Measurements from ENCODE around the gene WNT9B.

WNT9B gene

DNA sequence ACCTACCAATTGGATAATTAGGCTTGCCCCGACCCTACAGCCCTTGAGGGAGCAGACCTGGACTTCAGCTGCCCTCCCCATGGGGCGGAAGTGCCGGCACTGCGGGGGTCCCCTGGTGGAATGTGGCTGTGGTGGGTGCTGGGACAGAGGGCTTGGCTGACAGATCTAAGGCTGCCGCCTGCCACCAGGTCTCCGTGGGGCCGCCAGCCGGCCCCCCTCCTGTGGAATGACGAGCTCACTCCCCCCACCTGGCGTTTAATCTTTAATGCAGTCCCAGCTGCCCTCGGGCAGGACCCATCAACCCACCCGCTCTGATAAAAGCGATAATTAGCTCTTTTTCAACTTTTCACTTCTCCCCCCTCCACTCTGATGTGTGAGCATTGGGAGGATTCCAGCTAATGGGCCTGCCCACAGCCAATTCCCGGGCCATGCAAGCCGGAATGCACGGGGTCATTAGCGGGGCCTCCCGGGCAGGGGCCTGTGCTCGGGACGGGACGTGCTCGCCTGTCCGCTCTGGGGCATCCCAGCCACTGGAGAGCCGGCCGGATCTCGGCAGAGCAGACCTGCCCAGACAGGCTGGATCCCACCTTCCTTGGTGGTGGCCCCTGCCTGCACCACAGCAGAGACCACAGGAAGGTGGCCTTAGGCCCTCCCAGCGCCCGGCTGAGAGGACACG lies 43.2 kb downstream of the WNT9B start:
- Mint-ChIP-seq H3K27me3 (peaks cover 77% of the 10 kb centered on the region), H3K4me1 (no peaks in the 10 kb centered on the region), H3K4me3 (no peak overlapping the region), H3K36me3 (no peaks in the 10 kb centered on the region), H3K27ac (no peak overlapping the region), H3K9me3 (peaks cover 3% of the 10 kb centered on the region)
- ATAC-seq = no peak

DNA sequence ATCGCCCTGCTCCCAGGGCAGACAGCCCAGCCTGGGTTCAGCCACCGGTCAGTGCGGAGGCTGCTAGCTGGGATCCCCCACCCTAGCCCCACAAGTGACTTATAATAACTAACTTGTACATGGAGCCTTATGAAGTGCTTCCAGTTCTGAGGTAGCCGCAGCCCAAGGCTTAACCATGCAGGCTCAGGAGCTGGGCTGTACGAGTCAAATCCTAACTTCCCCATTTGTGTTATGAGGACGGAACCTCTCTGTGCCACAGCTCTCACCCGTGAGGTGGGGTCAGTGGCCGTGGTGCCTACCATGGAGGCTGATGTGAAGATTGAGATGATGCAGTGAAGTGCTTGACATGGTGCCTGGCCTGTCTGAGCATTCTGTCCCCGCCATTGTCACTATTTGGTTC lies 43.8 kb downstream of the WNT9B start:
- H3K4me1 Mint-ChIP-seq = no peaks in the 10 kb centered on the region
- peaks cover 3% of the 10 kb centered on the region for H3K9me3 Mint-ChIP-seq
- no peak for ATAC-seq
- peaks cover 71% of the 10 kb centered on the region for H3K27me3 Mint-ChIP-seq
- no peaks in the 10 kb centered on the region for H3K36me3 Mint-ChIP-seq
- no peak overlapping the region for H3K27ac Mint-ChIP-seq
- H3K4me3 Mint-ChIP-seq = no peak overlapping the region

DNA sequence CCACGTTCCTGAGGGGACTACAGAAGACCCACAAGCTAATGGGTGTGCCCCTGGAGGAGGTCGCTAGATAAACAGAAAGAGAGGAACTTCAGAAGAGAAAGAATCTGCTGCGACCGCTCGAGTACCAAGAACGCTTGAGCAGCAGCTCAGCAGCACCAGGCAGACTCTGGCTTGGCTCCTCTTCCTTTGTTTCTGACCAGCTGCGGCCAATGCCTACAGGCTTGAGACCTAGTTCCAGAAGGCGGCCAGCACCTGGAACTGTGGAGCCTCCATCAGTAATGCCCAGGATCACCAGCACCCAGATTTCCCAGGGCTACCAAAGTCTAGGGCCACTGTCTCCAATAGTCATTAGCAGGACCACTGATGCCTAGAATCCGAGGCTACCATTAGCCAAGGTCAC lies 45.6 kb downstream of the WNT9B start:
- Mint-ChIP-seq H3K4me1 (no peaks in the 10 kb centered on the region), H3K4me3 (no peak overlapping the region), H3K27ac (no peak overlapping the region), H3K36me3 (no peaks in the 10 kb centered on the region), H3K9me3 (peaks cover 3% of the 10 kb centered on the region), H3K27me3 (peaks cover 53% of the 10 kb centered on the region)
- ATAC-seq = no peak

DNA sequence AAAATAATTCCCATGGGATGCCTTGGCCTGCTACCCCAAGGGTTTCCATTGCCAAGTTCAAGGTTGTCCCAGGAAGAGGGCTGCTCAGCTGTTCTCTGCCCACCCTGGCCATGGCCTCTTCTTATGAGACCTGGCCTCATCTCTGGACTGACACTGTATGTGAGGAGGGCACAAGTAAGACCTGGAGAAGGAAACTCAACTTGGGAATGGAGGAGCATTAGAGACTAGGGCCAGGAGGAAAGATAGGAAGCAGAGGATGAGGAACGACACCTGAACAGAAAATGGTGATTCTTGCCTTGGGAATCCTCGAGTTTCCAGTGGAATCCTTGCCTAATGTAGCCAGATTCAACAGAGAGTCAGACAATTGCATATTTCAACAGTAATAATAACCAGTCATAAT lies 47.0 kb downstream of the WNT9B start:
- Mint-ChIP-seq H3K36me3 (no peaks in the 10 kb centered on the region), H3K9me3 (peaks cover 3% of the 10 kb centered on the region), H3K27me3 (peaks cover 39% of the 10 kb centered on the region), H3K4me3 (no peak overlapping the region), H3K4me1 (no peaks in the 10 kb centered on the region), H3K27ac (no peak overlapping the region)
- ATAC-seq = no peak

DNA sequence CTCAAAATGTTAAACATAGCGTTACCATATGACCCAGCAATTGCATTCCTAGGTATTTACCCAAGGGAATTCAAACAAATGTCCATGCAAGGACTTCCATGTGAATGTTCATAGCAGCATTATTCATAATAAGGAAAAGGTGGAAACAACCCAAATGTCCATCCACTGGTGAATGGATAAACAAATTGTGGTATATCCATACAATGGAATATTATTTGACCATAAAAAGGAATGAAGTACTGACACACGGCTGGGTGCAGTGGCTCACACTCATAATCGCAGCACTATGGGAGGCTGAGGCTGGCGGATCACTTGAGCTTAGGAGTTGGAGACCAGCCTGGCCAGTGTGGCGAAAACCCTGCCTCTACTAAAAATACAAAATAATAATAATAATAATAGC lies 47.5 kb downstream of the WNT9B start:
- Mint-ChIP-seq H3K4me1 (no peaks in the 10 kb centered on the region), H3K4me3 (no peak overlapping the region), H3K9me3 (peaks cover 3% of the 10 kb centered on the region), H3K36me3 (no peaks in the 10 kb centered on the region), H3K27me3 (peaks cover 39% of the 10 kb centered on the region), H3K27ac (no peak overlapping the region)
- ATAC-seq = no peak

DNA sequence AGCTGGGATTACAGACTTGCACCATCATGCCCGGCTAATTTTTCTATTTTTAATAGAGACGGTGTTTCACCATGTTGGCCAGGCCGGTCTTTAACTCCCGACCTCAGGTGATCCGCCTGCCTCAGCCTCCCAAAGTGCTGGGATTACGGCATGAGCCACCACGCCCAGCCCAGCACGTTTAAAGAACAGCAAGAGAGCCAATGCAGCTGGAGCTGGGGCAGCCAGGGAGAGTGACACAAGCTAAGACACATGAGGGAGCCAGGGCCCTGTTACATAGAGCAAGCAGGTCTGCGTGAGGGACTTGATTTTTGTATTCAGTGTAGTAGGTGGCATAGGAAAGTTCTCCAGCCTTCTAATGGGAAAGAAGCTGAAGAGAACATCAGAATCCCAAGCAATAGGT lies 49.9 kb downstream of the WNT9B start:
- H3K4me3 Mint-ChIP-seq = no peak overlapping the region
- H3K4me1 Mint-ChIP-seq = no peaks in the 10 kb centered on the region
- ATAC-seq = no peak
- H3K9me3 Mint-ChIP-seq = peaks cover 3% of the 10 kb centered on the region
- peaks cover 48% of the 10 kb centered on the region for H3K27me3 Mint-ChIP-seq
- H3K36me3 Mint-ChIP-seq = no peaks in the 10 kb centered on the region
- no peak overlapping the region for H3K27ac Mint-ChIP-seq

DNA sequence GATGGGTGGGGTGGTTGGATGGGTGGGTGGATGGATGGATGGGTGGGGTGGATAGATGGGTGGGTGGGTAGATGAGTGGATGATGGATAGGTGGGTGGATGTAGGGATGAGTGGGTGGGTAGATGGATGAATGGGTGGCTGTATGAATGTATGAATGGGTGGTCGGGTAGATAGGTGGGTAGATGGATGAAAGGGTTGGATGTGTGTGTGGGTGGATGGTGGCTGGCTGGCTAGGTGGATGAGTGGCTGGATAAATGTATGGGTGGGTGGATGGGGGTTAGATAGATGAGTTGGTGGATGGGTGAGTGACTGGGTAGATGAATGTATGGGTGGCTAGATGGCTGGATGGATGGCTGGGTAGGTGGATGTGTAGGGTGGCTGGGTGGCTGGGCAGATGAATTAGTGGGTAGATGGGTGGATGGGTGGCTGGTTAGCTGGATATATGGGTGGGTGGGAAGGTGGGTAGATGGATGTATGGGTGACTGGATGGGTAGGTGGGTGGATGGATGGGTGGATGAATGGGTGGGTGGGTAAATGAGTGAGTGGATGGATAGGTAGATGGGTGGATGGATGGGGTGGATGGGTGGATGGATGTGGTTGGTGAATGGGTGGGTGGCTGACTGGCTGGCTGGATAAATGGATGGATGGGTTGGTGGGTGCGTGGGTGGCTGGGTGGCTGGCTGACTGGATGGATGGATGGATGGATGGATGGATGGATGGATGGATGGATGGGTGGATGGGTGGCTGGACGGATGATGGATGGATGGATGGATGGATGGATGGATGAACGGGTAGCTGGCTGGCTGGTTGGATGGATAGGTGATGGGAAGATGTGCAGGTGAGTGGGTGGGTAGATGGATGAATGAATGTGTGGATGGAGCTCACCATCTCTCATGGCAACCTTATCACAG lies 52.6 kb downstream of the WNT9B start:
- ATAC-seq = no peak
- no peaks in the 10 kb centered on the region for H3K9me3 Mint-ChIP-seq
- no peak overlapping the region for H3K4me3 Mint-ChIP-seq
- no peaks in the 10 kb centered on the region for H3K36me3 Mint-ChIP-seq
- H3K27me3 Mint-ChIP-seq = peaks cover 36% of the 10 kb centered on the region
- H3K27ac Mint-ChIP-seq = no peak overlapping the region
- H3K4me1 Mint-ChIP-seq = no peaks in the 10 kb centered on the region

DNA sequence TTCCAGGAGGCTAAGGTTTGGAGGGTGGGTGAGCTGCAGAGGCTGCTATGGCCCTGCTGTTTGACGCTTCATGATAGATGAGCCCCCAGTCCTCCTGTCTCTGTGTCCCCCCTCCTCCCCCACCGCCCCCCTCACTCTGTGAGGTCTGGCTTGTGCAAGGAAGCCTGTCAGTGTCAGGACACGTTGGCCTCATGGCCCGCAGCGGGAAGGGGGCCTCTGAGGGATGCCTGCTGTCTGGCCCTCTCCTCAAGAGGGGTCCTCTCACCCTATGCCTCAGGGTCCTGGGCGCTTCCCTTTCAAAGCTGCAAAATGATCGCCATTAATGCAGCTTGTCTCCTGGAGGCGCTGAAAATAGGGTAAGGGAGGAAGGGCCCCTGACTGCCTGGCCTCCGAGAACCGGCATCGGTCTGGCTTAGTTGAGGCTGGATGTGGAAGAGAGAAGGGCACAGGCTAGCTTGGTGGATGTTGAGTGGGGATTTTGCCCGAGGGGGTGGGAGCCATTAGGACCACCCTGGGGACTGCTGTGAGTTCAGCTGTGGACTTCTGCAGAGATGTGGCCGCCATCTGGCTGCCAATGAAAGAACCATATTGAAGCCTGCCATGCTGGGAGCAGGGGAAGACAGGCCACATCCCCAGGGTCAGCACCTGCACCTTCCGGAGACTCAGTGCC lies 56.8 kb downstream of the WNT9B start:
- H3K4me3 Mint-ChIP-seq = no peak overlapping the region
- no peaks in the 10 kb centered on the region for H3K36me3 Mint-ChIP-seq
- no peak overlapping the region for H3K27ac Mint-ChIP-seq
- ATAC-seq = no peak
- H3K9me3 Mint-ChIP-seq = no peaks in the 10 kb centered on the region
- peaks cover 51% of the 10 kb centered on the region for H3K27me3 Mint-ChIP-seq
- no peaks in the 10 kb centered on the region for H3K4me1 Mint-ChIP-seq

DNA sequence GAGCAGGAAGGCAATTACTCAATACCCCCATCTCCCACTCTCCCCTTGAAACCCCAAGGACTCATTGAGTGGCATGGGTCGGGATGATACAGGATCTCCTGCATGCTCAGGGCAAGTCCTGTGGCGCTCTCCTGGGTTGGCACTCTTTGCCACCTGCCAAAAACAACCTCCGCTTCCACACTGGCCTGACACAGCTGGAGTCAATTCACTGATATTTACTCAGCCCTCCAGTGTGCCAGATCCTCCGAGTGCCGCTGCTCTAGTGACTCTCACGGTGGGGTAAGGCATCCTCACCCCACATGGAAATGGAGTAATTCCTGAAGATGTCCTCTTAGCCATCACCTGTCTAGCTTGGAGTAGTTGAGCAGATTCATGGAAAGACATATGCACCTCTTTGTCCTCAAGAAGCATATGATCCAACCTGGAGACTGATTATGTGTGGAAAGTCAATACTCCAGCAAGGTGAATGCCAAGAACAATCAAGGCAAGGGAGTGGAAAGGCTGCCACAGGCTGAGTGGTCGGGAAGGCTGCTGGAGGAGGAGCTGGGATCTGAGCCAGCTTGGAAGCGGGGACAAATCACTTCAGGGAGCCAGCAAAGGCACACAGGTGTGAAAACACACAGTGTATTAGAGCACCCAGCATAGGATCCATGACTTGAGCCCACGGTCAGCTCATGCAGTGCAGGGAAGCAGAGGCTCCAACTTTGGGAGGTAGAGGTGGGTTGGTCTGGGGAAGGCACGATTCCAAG lies 59.0 kb downstream of the WNT9B start:
- H3K27ac Mint-ChIP-seq = no peak overlapping the region
- H3K9me3 Mint-ChIP-seq = no peaks in the 10 kb centered on the region
- H3K27me3 Mint-ChIP-seq = peaks cover 33% of the 10 kb centered on the region
- no peaks in the 10 kb centered on the region for H3K4me1 Mint-ChIP-seq
- ATAC-seq = no peak
- H3K4me3 Mint-ChIP-seq = no peak overlapping the region
- H3K36me3 Mint-ChIP-seq = no peaks in the 10 kb centered on the region

DNA sequence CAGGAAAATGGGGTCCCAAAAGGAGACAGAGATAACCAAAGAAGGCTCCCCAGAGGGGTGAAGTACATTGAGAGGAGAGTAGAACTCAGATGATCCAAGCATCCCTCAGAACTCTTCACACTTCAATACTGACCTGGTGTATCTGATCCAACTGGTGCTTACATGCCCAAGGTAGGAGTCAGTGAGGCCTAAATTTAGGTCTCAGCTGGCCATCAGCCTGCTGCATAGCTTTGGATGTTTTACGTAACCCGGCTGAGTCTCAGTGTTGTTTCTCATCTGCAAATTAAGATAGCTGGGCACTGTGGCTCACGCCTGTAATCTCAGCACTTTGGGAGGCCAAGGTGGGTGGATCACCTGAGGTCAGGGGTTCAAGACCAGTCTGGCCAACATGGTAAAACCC lies 59.9 kb downstream of the WNT9B start:
- H3K4me3 Mint-ChIP-seq = no peak overlapping the region
- no peak overlapping the region for H3K27ac Mint-ChIP-seq
- ATAC-seq = no peak
- no peaks in the 10 kb centered on the region for H3K9me3 Mint-ChIP-seq
- H3K4me1 Mint-ChIP-seq = no peaks in the 10 kb centered on the region
- H3K36me3 Mint-ChIP-seq = peaks cover 4% of the 10 kb centered on the region
- peaks cover 26% of the 10 kb centered on the region for H3K27me3 Mint-ChIP-seq

DNA sequence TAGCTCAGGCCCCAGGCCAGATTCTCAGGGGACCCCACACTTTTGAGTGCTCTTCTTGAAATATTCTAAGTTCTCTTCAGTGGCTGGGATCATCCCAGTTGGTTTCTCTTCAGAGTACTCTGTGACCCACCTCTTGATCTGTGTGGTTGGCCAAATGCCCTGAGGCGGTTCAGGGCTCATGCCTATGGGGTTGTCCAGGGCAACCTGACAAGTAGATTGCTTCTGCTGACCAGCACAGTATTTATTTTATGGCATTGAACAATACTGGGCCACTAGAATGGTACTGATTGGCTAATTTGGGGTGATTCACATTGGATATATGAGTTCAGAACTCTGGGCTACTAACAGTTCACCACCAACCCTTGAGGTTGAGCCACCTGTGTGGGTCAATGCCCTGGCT lies 64.2 kb downstream of the WNT9B start:
- ATAC-seq = no peak
- no peaks in the 10 kb centered on the region for H3K4me1 Mint-ChIP-seq
- H3K27ac Mint-ChIP-seq = no peak overlapping the region
- peaks cover 5% of the 10 kb centered on the region for H3K27me3 Mint-ChIP-seq
- peaks cover 5% of the 10 kb centered on the region for H3K36me3 Mint-ChIP-seq
- H3K4me3 Mint-ChIP-seq = no peak overlapping the region
- H3K9me3 Mint-ChIP-seq = no peaks in the 10 kb centered on the region

DNA sequence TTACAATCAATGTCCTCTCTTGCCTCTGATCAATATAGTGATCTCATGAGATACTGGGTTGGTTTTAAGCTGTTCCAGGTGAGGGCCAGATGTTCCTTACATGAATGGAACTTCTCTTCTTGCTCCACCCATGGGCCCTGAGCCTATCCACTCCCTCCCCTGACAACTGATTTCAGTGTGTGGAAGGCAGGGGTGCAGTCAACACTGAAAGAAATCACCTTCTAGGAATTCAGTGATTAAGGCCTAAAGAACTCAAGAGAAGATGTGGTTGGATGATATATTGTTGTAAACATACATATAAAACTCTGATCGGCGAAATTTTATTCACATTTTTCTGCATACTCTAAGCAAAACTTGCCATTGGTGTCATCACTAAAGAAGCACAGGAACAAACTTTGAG lies 64.8 kb downstream of the WNT9B start:
- Mint-ChIP-seq H3K27me3 (no peaks in the 10 kb centered on the region), H3K36me3 (peaks cover 5% of the 10 kb centered on the region), H3K27ac (no peak overlapping the region), H3K4me1 (no peaks in the 10 kb centered on the region), H3K9me3 (no peaks in the 10 kb centered on the region), H3K4me3 (no peak overlapping the region)
- ATAC-seq = no peak

DNA sequence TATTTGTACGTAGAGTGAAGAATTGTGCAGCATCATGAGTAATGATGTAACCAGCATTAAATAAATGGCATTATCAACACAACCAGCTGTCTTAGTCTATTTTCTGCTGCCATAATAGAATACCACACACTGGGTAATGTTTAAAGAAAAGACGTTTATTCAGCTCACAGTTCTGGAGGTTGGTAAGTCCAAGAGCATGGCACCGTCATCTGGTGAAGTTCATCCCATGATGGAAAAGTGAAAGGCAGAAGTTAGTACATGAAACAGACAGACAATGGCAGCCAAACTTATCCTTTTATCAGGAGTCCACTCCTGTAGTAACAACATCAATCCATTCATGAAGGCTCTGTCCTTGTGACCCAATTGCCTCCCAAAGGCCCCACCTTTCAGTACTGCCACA lies 65.2 kb downstream of the WNT9B start:
- no peak for ATAC-seq
- Mint-ChIP-seq H3K36me3 (peaks cover 5% of the 10 kb centered on the region), H3K27ac (no peak overlapping the region), H3K4me1 (no peaks in the 10 kb centered on the region), H3K4me3 (no peak overlapping the region), H3K27me3 (no peaks in the 10 kb centered on the region), H3K9me3 (no peaks in the 10 kb centered on the region)

DNA sequence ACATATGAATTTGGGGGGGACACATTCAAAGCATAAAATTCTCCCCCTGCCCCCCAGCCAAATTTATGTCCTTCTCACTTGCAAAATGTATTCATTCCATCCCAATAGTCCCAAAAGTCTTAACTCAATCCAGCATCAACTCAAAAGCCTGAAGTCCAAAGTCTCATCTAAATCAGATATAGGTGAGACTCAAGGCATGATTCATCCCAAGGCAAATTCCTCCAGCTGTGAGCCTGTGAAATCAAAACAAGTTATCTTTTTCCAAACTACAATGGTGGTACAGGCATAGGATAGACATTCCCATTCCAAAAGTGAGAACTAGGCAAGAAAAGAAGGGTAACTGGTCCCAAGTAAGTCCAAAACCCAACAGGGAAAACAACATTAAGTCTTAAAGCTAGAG lies 65.7 kb downstream of the WNT9B start:
- no peak overlapping the region for H3K27ac Mint-ChIP-seq
- ATAC-seq = no peak
- peaks cover 5% of the 10 kb centered on the region for H3K36me3 Mint-ChIP-seq
- H3K4me1 Mint-ChIP-seq = no peaks in the 10 kb centered on the region
- no peak overlapping the region for H3K4me3 Mint-ChIP-seq
- no peaks in the 10 kb centered on the region for H3K27me3 Mint-ChIP-seq
- no peaks in the 10 kb centered on the region for H3K9me3 Mint-ChIP-seq

DNA sequence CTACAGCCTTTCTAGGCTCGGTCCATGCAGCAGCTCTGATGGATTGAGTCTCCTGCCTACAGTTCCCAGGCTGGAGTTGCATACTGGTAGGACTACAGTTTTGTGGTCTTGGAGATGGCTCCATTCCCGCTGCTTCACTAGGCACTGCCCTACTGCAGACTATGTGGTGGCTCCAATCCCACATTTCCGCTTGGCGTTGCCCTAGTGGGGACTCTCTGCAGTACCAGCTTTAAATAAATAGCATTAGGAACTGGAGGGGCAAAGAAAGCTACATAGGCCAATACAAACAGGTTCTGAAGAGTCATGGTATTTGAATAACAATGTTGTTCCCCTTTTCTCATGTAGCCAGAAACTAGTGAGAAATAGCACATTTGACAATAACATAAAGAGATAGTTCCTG lies 66.1 kb downstream of the WNT9B start:
- H3K4me1 Mint-ChIP-seq = no peaks in the 10 kb centered on the region
- H3K27ac Mint-ChIP-seq = no peak overlapping the region
- ATAC-seq = no peak
- H3K4me3 Mint-ChIP-seq = no peak overlapping the region
- H3K36me3 Mint-ChIP-seq = peaks cover 5% of the 10 kb centered on the region
- no peaks in the 10 kb centered on the region for H3K9me3 Mint-ChIP-seq
- no peaks in the 10 kb centered on the region for H3K27me3 Mint-ChIP-seq
